SJSA1 (cell line): ENCODE measurements around the gene CYP4F2. TPM values are rescaled to one million over a fixed set of nuclear protein-coding genes. Genes with fewer than 3 reads are reported as not detected.
"Not testable (repeated sequence)": the region's sequence is repeated elsewhere in the genome, so short reads cannot be mapped to it uniquely, and the experiment has no call there.

Source experiments
- DNase-seq, 2 experiments: peaks; one replicate each; pipeline ENCODE4 v3.0.0-alpha.2; 2015 to 2020; ENCODE audit warnings: low spot score in 2 of 2, low read depth in 1 of 2
- H3K27ac ChIP-seq: fragments of 250-450 bp; sonication (Bioruptor Pico); 2 replicates; pipeline ENCODE4 v1.5.1; 2020; ENCODE audit warnings: mild to moderate bottlenecking, moderate library complexity
- H3K27me3 ChIP-seq: fragments of 250-450 bp; sonication (Bioruptor Pico); replicated peaks from 2 replicates; pipeline ENCODE4 v1.5.1; 2020; ENCODE audit warnings: mild to moderate bottlenecking, moderate library complexity
- H3K36me3 ChIP-seq: fragments of 250-450 bp; sonication (Bioruptor Pico); 2 replicates; pipeline ENCODE4 v1.5.1; 2020; ENCODE audit warnings: mild to moderate bottlenecking
- H3K4me1 ChIP-seq: fragments of 250-450 bp; sonication (Bioruptor Pico); replicated peaks from 2 replicates; pipeline ENCODE4 v1.6.1; 2021; ENCODE audit warnings: mild to moderate bottlenecking
- H3K4me3 ChIP-seq: fragments of 250-450 bp; sonication (Bioruptor Pico); 2 replicates; pipeline ENCODE4 v1.5.1; 2020; ENCODE audit warnings: mild to moderate bottlenecking
- H3K9me3 ChIP-seq: fragments of 250-450 bp; sonication (Bioruptor Pico); replicated peaks from 2 replicates; pipeline ENCODE4 v1.5.1; 2020; ENCODE audit warnings: mild to moderate bottlenecking
- total RNA-seq: library from RNA; depleted of rRNA; stranded (reverse); fragments of >200 nt; shearing (Covaris generic); gene quantifications from 2 replicates; pipeline ENCODE4 v1.2.3, GENCODE V29; 2014

The CYP4F2 gene
- total RNA-seq, 1 experiment from 2014 or later: not detected

DNA sequence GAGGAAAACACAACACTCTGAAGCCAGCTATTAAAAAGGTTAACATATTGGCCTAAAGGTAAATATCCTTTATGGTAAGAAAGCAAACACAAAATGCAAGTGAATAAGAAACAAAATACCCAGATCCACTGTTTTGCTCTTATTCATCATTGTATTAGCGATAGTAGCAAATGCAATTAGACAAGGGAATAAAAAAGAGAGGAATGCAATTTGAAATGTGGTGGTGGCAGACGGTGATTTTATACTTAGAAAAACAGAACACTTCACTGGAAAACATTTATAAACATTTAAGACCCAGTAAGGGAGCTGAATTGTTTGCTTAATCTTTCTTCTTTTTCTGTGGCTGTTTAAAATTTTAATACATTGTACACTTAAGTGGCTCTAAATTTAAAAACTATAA lies 17.2 kb upstream of the CYP4F2 start:
- Histone ChIP-seq H3K27ac (no peak overlapping the region), H3K4me1 (no peaks in the 10 kb centered on the region), H3K36me3 (no peaks in the 10 kb centered on the region), H3K4me3 (no peak overlapping the region), H3K27me3 (peaks cover 11% of the 10 kb centered on the region), H3K9me3 (no peaks in the 10 kb centered on the region)
- DNase-seq: no peak

DNA sequence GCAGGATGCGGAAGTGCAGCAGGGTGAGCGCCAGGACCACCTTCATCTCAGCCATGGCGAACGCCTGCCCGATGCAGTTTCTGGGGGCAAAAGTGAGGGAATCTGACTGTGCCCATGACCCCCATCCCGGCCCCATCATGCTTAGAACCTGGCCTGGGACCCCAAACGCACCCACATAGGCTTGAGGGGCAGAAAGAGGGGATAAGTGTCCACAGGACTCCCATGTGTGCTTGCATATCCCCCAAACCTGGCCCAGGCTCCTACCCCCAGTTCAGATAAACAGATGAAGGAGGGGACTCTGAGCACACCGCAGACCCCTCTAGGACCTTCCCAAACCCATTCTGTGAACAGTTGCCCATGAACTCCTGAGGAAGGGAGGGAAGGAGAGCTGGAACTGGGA lies 16.0 kb upstream of the CYP4F2 start:
- DNase-seq: no peak
- no peaks in the 10 kb centered on the region for H3K9me3 ChIP-seq
- peaks cover 11% of the 10 kb centered on the region for H3K27me3 ChIP-seq
- H3K4me1 ChIP-seq: no peaks in the 10 kb centered on the region
- H3K27ac ChIP-seq: no peak overlapping the region
- no peaks in the 10 kb centered on the region for H3K36me3 ChIP-seq
- H3K4me3 ChIP-seq: no peak overlapping the region

DNA sequence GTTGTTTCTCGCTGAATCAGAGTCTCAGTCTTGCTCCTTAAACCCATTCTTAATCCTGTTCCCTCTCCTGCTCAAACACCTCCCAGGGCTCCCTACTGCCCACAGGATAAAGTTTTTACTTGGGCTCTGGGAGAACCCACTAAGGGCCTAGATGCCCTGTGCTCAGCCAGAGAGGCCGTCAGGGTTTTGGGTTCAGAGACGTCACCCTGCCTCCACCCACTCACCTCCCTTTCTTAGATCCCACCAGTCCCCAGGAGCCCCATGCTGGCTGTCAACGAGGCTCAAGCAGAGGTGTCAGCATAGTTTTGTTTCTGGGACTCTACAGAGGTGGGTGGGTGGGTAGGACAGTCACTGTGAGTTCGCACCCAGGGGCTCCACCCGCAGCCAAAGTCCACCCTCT lies 15.5 kb upstream of the CYP4F2 start:
- H3K27ac ChIP-seq: no peak overlapping the region
- H3K9me3 ChIP-seq: no peaks in the 10 kb centered on the region
- no peaks in the 10 kb centered on the region for H3K36me3 ChIP-seq
- H3K4me1 ChIP-seq: no peaks in the 10 kb centered on the region
- DNase-seq: no peak
- H3K4me3 ChIP-seq: no peak overlapping the region
- peaks cover 11% of the 10 kb centered on the region for H3K27me3 ChIP-seq

DNA sequence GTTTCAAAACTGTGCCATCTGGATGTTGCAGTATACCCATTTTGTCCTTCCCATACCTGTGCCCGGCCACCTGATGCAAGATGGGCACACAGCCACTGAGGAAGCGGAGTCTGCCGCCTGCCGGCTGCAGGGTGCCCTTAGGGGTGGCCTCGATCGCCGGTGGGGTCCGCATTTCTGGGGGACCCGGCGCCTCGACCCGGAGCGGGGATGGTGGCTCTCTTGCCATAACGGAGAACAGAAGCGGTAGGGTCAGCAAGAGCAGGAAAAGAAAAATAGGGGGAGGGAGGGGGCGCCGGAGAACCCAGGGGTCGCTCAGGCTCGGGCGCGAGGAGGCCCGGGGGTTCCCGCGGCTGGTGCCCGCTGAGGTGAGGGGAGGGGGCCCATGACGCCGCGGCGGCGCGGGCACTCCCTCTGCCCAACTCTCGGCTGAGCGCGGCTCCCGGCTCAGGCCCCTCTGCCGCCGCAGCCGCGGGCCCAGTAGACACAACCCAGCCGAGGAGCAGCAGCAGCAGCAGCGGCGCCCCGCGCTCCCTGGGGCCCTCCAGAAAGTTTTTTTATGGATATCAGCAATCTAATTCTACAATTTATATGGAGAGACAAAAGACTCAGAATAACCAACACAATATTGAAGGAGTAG lies 13.8 kb upstream of the CYP4F2 start:
- H3K27ac ChIP-seq: no peak overlapping the region
- no peaks in the 10 kb centered on the region for H3K9me3 ChIP-seq
- peak in 1 of 2 experiments; percentile 22 for DNase-seq
- no peaks in the 10 kb centered on the region for H3K36me3 ChIP-seq
- no peaks in the 10 kb centered on the region for H3K4me1 ChIP-seq
- peaks cover 11% of the 10 kb centered on the region for H3K27me3 ChIP-seq
- no peak overlapping the region for H3K4me3 ChIP-seq

DNA sequence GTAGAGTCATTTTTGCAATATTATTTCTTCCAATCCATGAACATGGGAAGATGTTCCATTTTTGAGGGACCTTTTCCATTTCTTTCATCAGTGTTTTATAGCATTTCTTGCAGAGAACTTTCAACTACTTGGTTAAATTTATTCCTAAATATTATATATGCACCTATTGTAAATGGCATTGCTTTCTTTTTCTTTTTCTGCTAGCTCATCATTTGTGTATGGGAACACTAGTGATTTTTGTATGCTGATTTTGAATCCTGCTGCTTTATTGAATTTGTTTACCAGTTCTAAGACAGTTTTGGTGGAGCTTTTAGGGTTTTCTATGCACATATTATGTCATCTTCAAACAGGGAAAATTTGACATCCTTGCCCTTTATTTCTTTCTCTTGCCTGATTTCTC lies 7.2 kb upstream of the CYP4F2 start:
- DNase-seq: no peak
- Histone ChIP-seq H3K27ac (no peak overlapping the region), H3K4me3 (no peak overlapping the region), H3K27me3 (peaks cover 9% of the 10 kb centered on the region), H3K9me3 (no peaks in the 10 kb centered on the region), H3K36me3 (no peaks in the 10 kb centered on the region), H3K4me1 (no peaks in the 10 kb centered on the region)

DNA sequence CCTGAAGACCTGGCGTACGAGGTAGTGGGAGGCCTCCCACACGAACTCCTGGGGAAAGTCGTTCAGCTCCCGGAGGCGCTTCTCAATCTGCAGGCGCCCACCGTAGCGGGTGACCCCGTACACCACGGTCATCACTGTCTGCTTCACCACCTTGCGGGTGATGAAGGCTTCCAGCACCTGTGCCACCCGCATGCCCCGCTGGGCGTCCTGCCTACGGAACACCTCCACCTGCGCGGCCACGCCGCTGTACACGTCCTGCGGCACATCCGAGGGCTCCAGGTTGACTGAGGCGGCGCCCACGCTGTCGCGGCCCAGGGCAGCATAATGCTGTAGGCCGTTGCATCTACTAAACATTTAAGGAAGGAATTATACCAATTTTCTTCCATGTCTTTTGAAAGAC lies 5.0 kb upstream of the CYP4F2 start:
- DNase-seq, H3K36me3 ChIP-seq, H3K4me1 ChIP-seq, H3K9me3 ChIP-seq, H3K4me3 ChIP-seq, H3K27me3 ChIP-seq, H3K27ac ChIP-seq: not testable (repeated sequence)

DNA sequence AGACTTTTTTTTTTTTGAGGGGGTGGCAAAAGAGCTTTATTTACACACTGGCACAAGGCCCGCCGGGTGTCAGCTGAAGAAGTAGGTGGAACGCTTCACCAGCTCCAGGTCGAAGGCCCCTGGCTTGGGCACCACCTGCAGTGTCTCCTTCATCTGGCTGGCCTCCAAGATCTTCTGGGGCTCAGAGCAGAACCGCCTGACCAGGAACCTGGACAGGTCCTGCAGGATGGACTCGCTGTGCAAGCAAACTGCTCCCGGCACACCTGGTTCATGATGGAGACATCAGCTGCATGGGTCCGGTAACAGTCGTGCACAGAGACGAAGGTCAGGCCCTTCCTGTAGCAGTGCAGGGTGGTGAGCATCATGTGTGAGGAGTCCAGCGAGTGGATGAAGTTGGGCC lies 4.4 kb upstream of the CYP4F2 start:
- Histone ChIP-seq H3K9me3 (no peaks in the 10 kb centered on the region), H3K27me3 (peaks cover 9% of the 10 kb centered on the region), H3K27ac (no peak overlapping the region), H3K4me1 (no peaks in the 10 kb centered on the region), H3K4me3 (no peak overlapping the region), H3K36me3 (no peaks in the 10 kb centered on the region)
- DNase-seq: peak in 1 of 2 experiments; percentile 33

DNA sequence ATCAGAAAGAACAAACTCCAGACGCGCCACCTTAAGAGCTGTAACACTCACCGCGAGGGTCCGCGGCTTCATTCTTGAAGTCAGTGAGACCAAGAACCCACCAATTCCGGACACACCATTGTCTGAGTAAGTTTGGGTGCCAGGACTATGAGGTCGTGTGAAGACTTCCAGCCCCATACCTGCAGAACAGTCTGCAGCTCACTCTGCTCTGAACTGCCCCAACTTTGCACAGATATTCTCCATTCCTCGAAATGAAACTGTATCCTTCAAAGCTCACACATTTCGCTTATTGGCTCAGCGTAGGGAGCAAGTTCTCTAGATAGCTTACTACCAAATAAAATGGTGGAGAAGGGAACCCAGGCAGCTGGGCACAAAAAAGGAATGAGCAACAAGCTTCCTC lies 2.6 kb upstream of the CYP4F2 start:
- H3K4me1 ChIP-seq: no peaks in the 10 kb centered on the region
- H3K36me3 ChIP-seq: no peaks in the 10 kb centered on the region
- peaks cover 9% of the 10 kb centered on the region for H3K27me3 ChIP-seq

DNA sequence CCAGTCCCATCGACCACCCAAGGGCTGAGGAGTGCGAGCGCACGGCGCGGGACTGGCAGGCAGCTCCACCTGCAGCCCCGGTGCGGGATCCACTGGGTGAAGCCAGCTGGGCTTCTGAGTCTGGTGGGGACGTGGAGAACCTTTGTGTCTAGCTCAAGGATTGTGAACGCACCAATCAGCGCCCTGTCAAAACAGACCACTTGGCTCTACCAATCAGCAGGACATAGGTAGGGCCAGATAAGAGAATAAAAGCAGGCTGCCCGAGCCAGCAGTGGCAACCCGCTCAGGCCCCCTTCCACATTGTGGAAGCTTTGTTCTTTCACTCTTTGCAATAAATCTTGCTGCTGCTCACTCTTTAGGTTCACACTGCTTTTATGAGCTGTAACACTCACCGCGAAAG lies 2.2 kb upstream of the CYP4F2 start:
- not testable (repeated sequence) for H3K4me3 ChIP-seq, H3K27me3 ChIP-seq, H3K9me3 ChIP-seq, DNase-seq, H3K27ac ChIP-seq, H3K36me3 ChIP-seq, H3K4me1 ChIP-seq

More for the DNA sequence above, 2.6 kb upstream of the CYP4F2 start:
- Histone ChIP-seq H3K9me3 (no peaks in the 10 kb centered on the region), H3K27ac (no peak overlapping the region), H3K4me3 (no peak overlapping the region)
- DNase-seq: no peak

DNA sequence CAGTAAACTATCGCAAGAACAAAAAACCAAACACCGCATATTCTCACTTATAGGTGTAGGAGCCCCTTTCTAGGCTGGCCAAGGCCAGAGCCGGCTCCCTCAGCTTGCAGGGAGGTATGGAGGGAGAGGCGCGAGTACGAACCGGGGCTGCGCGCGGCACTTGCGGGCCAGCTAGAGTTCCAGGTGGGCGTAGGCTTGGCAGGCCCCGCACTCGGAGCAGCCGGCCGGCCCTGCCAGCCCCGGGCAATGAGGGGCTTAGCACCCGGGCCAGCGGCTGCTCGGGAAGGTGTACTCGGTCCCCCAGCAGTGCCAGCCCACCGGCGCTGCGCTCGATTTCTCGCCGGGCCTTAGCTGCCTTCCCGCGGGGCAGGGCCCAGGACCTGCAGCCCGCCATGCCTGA lies 1.7 kb upstream of the CYP4F2 start:
- H3K4me3 ChIP-seq, H3K36me3 ChIP-seq, DNase-seq, H3K27ac ChIP-seq, H3K4me1 ChIP-seq, H3K9me3 ChIP-seq, H3K27me3 ChIP-seq: not testable (repeated sequence)

DNA sequence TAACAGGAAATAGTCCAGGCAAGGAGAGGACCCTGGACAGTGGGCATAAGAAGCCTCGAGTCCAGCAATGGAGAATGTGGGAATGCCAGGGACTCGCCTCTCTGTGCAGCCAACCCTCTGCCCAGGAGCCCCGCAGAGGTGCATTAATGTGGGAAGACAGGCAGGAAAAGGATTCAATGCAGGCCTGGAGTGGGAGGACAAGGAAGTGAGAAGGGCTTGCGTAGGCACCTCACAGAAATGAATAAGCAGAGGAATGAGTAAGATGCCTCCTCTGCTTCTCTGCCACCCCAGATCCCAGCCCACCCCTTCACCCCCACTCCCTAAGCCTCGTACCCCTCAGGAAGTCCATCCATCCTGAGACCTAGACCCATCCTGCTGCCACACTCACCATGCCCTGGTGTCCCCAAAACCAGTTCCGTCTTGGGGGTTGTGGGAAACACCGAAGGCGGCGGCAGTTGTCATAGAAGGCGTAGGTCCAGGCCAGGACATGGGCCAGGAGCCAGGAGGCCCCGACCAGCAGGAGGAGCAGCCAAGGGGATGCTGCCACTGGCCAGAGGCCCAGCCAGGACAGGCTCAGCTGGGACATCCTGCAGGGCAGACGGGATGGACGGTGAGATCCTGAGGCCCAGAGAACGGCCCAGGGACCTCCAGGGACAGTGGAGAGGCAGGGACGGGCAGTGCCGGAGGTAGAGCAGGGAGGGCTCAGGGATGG lies 692 bp downstream of the CYP4F2 start:
- H3K4me1 ChIP-seq: no peaks in the 10 kb centered on the region
- no peak overlapping the region for H3K27ac ChIP-seq
- peaks cover 9% of the 10 kb centered on the region for H3K27me3 ChIP-seq
- H3K4me3 ChIP-seq: no peak overlapping the region
- DNase-seq: no peak
- no peaks in the 10 kb centered on the region for H3K36me3 ChIP-seq
- H3K9me3 ChIP-seq: no peaks in the 10 kb centered on the region

DNA sequence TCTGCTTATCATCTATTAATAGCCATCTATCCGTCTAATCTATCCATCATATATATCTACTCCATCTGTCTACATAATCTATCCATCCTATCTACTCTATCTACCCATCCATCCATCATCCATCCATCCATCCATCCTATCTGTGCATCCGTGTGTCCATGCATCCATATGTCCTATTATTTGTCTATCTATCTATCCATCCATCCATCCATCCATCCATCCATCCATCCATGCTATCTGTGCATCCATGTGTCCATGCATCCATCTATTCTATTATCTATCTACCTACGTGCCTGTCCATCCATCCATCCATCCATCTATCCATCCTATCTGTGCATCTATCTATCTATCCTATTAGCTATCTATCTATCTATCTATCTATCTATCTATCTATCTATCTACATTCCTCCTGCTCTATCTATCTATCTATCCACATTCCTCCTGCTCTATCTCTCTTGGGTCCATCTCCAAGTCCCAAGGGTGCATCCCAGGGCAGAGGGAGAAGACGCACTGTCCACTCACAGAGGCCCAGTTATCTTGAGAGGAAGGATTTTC lies 1.9 kb downstream of the CYP4F2 start:
- Histone ChIP-seq H3K9me3 (no peaks in the 10 kb centered on the region), H3K27ac (no peak overlapping the region), H3K4me3 (no peak overlapping the region)

DNA sequence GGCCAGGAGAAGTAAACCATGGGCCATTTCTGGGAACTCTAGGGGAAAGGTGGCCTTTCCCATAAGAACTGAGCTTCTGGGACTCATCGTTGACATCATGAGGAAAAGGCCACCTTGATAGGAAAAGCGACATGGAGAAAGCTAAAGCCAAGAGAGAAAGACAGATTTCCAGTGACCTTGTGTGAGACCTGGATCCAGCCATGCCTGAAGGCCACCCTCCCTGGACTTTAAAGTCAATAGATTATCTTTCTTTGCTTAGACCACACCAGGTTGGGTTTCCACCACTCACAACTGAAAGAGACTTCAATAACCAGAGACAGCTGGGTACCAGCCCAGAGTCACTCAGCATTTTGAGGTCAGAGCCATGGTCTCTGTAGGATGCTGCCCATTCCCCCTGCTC lies 3.5 kb downstream of the CYP4F2 start:
- DNase-seq: no peak
- Histone ChIP-seq H3K27ac (no peak overlapping the region), H3K4me3 (no peak overlapping the region), H3K27me3 (no peaks in the 10 kb centered on the region), H3K4me1 (no peaks in the 10 kb centered on the region), H3K9me3 (no peaks in the 10 kb centered on the region), H3K36me3 (no peaks in the 10 kb centered on the region)

More for the DNA sequence above, 1.9 kb downstream of the CYP4F2 start:
- Histone ChIP-seq H3K4me1 (no peaks in the 10 kb centered on the region), H3K27me3 (peaks cover 7% of the 10 kb centered on the region), H3K36me3 (no peaks in the 10 kb centered on the region)
- no peak for DNase-seq

DNA sequence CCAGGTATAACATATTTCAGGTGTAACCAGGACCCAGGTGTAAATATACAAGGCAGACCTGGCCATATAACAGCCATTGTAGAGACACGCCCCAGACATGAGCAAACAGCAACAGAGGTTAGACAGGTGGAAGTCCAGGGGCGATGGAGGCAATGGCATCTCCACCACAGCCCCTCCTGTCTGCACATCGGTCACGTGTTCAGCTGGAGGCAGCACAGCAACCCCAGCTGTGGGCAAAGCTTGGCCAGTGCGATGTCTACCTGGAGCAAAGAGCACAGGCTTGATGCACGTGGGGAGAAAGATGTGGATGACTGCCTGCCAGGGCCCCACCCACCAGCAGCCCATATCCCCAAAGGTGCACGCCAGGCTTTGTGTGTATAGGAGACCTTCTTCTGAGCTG lies 4.4 kb downstream of the CYP4F2 start:
- Histone ChIP-seq H3K27ac (no peak overlapping the region), H3K9me3 (no peaks in the 10 kb centered on the region), H3K36me3 (no peaks in the 10 kb centered on the region), H3K4me1 (no peaks in the 10 kb centered on the region), H3K27me3 (no peaks in the 10 kb centered on the region), H3K4me3 (no peak overlapping the region)
- DNase-seq: no peak
